CD4-positive, alpha-beta T cell treated with Interleukin-6 for 4 hours (primary cell): ENCODE measurements around the gene PIGO.

Source experiments
- DNase-seq: peaks from one replicate; pipeline ENCODE4 v3.0.0-alpha.2; 2020; ENCODE audit warnings: mixed read lengths

Gene PIGO

DNA sequence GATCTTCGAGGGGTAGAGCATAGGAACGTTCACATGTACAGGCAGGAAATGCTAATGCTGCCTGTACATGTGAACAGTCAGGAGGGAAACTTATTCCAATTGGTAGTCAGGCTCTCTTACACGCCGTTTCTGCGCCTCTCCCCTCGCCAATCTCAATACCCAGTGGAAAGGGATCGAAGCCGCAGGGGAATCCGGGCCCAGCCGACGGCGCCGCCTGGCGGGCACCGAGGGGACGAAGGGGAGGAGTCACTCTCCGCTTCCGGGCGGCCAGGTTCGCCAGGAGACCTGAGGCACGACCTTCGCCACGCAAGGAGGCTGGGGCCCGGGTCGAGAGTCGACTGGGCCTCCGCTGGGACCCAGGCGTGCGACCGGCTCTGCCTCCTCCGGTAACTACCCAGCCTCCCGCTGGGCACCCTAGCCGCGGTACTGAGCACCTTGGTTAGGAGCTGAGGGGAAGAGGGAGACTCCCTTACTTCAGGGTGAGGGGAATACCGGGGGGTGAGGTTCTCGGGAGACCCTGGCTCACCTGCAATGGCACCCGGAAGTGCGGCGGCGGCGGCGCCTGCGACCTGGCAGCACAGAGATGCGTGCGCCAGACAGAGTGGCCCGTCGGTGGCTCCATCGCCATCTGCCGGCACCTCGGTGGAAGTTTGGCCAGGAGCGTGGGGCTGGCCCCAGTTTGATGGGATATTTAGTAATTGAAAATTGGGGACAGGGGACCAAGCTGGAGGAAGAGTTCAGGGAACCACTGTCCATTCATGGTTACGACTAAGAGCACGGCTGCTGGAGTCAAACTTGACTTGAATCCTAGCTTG lies at the start of gene PIGO:
Gene PIGO, minus strand, starts transcription at position 557 of the 815 bp plus-strand sequence. CDS start 1,026 bp downstream, outside the sequence.
- peak; percentile 94 for DNase-seq

DNA sequence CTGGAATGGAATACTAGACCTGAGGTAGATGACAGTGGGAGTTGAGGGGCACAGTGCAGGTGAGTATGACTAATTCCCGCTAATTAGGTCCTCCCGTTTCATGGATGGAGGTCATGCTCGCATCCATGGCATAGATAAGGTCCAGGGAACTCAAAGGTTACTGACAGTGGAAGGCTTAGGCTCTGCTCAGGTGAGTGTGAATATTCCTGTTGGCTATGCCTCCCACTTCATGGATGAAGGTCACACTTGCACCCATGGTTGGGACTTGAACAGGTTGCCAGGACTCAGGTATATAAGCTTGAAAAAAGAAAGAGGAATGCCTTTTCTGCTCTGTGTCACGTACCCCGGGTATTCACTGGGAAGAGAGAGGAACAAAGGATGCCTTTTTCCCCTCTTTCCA lies 45.6 kb upstream of the PIGO start:
- DNase-seq, result no peak

DNA sequence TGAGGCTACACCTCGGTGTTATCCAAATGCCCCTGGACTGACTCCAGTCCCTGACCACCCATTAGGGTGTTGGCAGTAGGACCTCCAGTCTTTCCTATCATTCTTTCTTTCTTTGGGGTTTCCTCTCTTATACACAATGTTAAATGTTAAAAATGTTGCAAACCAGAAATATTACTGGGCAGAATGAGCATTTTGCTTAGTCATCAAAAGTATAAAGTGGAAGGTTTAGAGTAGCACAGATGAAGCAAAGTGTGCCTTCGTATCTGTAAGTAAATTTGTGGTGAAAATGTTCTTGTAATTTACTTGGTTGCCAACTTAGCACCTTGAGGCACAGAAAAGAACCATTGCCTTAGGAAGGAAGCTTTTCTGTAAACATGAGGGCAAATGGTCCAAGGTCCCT lies 43.7 kb upstream of the PIGO start:
- no peak for DNase-seq

DNA sequence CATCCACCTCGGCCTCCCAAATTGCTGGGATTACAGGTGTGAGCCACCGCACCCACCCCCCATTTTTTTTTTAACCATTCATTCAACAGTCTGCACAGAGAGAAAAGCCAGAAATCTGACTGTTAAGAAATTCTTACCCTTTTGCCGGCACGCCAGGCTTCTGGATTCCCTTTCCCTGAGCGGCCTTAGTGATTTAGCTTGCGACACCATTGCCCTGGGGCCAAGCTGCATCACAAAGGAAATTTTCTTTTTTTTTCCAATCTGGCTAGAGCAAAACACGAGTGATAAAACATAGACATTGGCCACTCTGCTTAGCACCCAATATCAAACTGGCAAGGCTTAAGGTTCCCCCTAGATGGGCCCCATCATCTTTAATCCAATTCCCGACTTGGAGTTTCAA lies 40.5 kb upstream of the PIGO start:
- no peak for DNase-seq

DNA sequence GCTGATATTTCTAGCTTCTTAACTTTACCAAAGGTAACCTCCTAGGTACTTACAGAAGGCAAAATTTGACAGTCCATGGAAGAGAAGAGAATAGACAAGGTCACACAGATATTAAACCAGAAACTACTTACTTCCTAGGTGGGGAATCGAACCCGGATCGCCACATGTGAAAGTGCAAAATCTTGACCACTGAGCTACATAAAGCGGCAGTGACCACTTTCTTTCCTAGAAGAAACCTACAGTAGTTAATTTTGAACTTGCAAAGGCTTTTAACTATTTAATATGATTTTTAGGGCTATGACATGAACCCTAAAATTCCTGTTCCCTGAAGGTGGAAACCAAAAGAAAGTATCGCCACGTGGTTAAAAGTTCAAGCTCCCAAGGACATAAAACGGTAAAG lies 39.6 kb upstream of the PIGO start:
- DNase-seq, result no peak

DNA sequence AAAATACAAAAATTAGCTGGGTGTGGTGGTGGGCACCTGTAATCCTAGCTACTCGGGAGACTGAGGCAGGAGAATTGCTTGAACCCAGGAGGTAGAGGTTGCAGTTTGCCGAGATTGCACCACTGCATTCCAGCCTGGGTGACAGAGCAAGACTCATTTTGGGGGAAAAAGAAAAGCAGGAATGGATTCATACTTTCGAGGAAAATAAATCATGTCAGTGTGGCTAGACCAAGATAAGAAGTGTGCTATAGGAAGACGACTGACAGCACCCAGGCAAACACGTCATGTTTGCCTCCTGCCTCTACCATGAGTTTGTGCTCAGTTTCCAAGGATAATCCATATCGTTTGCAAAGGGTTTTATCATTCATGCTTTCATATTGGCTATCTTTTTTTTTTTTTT lies 38.5 kb upstream of the PIGO start:
- no peak for DNase-seq

DNA sequence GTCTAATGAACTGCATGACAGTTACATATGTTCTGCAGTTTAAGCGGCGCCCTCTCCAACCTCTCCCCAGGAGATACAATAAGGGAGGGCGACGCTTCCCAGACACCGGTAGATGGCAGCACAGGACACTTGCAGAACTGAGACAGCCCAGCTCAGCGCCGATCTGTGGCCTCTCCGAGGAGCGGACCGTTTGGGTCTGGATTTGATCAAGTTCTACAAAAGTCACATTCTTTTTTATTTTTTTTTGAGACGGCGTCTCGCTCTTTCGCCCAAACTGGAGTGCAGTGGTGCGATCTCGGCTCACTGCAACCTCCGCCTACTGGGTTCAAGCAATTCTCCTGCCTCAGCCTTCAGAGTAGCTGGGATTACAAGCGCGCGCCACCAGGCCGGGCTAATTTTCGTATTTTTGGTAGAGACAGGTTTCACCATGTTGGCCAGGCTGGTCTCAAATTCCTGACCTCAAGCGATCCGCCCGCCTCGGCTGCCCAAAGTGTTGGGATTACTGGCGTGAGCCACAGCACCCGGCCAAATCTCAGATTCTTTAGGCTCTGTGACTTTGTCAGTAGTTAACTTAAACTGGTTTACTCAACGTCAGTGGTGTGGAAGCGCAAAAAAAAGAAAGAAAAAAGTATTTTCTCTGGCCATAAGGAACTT lies 20.6 kb upstream of the PIGO start:
- DNase-seq, result peak; percentile 93

DNA sequence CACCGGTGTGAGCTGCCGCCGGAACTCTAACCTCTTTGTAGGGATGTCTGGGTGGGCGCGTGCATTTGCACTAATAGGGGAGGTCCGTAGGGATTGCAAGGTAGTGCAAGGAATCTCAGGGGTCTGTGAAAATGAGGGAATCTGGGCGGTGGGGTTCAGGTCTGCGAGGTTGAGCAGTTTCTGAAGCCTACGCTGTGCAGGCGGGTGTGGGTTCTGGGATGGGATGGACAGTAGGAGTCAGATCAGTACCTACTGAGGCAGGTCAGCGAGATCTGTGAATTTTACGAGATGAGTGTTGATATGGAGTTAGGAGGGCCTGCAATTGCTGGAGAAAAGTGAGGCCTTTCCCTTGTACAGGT lies 20.1 kb upstream of the PIGO start:
- no peak for DNase-seq

DNA sequence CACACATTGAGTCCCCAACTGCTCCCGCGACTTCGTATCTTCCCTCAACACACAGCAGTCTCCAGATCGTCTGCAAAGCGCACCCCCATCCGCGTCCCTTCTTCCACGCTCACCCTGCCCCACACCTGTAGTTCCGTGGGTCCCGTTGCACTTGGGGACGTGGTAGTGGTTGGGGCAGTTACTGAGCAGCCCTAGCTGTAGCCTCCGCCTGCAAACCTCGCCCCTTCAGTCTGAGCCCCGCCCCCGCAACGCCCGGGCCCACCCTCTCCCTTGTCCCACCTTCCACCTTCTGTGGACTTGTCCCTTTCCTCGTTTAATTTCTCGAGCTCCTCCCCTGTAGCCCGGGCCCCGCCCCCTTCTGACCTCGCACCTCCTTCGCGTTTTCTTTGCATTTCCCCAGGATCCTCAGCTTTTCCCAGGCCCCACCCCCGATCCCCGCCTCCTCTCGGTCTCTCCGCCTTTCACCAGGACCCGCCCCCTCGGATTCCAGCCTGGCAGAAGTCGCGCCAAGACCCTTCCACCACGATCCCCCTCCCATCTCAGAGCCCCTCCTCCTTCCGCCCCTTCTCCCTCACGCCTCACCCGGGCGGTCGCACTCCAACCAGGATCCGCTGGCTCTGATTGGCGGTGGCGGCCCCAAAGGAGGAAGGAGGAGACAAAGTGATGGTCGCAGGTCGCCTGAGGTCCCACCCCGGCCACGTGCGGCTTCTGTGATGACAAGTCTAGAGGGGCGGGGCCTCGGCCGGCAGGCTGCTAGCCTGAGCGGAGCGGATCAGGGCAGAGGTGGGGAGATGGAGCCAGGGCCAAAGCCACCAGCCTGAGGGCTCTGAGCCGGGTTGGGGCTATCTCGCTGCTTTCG lies 19.5 kb upstream of the PIGO start, which contains the start of gene ATOSB:
Gene ATOSB, minus strand, starts transcription at position 183 of the 859 bp plus-strand sequence. CDS start 7,588 bp downstream, outside the sequence.
- peak; percentile 97 for DNase-seq

DNA sequence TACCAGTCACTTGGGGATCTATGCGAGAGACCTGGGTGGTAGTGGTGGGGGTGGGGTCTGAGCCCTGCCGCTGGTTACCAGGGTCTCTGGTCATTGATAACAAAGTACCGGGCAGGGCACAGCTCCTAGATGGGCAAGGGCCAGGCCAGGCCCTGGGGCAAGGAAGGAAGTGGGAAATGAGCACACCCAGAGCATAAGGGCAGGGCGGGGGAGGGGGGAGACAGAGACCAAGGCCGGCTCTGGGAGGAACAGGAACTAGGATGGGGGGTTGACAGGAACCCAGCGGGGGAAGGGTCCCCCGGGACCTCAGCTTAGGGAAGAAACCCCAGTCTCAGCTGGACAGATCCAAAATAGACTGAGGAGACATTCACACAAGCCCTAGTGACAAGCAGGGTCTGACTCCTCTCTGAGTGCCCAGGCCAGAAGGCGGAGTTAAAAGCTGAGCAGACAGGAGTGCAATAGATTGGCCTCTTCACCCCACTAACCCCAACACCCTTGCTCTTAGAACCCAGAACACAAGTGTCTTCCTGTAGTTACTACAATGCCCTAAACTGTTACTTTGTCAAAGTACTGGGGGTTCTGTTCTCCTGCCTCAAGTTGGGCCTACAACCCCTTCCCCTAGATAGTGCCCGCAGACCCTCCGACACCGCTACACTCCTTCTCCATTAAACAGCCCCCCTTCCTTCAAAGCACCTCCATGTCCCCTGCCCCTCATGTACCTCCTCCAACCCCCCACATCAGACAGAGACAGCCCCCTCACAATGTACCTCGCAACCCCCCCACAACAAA lies 18.6 kb upstream of the PIGO start:
- peak; percentile 45 for DNase-seq

DNA sequence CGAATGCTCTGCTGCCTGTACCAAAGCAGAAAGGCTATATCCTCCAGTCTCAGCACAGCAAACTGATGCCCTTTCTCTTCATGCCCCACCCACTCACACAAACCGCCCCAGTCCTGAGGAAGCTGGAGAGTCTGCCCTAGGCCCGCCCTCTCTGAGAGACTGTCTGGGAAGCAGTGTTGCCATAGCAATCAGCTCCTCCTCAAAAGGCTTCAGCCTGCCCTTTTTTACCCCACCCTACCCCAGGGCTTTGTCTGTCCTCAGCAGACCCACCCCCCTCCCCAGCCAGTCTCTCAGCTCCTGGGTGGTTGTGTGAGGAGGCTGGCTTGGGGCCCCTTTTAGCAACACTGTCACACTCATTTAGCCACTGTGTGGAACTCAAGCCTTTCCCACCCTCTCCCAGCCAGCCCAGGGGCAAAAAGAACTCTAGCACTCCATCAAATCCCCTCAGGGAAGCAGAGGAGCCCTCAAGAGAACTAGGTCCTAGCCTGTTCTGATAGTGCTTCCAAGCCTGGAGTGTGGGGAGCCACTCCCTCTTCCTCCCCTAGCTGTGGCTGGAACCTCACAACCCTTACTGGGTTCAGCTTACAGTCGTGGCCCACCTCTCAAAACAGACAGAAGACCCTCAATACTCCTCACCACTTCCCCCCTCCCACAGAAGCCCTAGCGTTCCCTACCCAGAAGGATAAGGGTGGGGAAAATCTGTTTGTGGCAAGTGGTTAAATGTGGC lies 17.9 kb upstream of the PIGO start:
- peak; percentile 86 for DNase-seq

DNA sequence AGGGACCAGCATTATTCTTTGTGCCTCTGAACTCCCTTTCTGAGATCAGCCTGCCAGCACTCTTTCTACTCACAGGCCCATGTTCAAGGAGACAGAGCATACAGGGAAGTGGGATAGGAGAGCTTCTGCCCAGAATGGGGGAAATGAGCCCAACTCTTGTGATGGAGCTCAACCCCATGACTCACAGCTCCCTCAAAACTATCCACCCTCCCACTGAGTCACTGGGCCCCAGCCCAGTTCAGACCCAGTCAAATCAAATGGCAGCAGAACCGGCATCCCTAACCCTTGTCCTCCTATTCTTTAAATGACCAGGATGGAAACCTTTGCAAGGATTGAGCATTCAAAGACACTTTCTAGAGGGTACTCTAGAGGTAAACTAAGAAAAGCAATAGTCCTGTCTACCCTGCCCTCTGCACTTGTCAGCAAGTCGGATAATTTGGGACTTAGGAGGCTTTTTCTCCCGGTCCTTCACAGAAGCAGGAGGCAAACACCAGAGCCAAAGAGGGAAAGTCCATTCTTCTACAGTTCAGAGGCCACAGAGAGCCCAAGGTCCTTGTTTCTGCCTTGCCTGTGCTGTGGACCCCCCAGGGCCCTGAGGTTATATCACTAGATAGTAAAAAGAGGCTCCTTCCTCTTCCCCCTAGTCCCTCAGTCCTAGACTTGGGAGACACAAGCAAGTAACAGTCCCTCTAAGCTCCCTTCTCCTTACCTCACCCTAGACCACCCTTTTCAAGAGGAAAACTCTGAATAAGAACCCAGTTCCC lies 16.0 kb upstream of the PIGO start:
- peak; percentile 42 for DNase-seq

DNA sequence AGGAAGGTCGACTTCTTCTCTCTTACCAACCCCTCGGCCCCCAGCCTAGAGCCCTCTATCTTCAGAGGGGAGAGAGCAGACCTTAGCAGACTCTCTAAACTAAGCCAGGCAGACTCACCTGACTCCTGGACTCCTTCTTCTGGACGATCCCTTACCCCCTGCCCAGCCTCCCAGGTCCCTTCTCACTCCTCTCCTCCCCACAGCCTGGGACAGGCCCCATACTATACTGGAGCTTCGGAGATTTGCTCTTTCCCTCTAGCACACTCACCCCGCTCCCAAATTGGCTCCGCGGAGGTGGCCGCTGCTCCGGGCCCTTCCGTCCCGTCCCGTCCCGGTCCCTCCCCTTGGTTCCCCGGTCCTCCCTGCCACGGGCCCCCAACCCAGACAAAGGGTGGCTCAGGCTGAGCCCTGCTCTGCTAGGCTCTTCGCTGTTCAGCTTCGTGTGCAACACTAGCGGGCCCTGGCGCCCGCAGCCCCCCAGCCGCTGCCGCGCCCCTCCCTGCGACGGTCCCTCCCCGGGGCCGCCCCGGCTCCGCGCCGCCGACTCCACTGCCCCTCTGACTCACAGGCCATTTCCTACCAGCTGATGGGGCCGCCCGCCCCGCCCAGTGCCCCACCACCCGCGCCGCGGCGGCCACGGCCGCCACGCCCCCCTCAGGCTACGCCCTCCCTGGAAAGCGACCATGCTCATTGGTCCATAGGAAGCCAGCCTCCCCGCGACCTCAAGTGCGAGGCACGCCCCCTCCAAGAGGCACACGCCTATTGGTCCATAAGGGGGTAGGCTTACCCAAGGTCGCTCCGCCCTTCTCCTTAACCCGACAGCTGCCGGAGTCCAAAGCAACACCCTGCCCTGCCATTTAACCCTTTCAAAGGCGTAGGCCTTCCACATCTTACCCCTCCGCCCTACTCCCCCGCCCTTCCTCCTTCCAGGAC lies 14.9 kb upstream of the PIGO start:
- DNase-seq, result peak; percentile 98

DNA sequence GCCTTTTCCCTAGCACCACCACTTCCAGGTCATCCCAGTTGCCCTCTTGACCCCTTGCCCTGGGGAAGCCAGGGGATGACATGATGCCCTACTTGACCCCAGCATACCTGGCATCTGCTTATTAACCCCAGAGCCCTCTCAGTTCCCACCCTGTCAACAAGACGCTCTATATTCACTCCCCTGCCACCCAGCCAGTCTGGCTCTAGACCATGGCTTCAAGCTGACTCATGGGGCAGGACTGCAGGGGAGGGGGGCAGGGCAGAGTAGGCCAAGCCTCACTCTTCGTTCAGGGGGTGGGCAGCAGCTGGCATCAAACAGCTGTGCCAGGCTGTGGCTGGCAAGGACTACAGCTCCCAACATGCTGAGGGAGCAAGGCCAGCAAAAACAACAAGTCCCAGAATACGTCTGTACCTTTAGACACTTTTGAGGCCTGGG lies 14.0 kb upstream of the PIGO start:
- no peak for DNase-seq

DNA sequence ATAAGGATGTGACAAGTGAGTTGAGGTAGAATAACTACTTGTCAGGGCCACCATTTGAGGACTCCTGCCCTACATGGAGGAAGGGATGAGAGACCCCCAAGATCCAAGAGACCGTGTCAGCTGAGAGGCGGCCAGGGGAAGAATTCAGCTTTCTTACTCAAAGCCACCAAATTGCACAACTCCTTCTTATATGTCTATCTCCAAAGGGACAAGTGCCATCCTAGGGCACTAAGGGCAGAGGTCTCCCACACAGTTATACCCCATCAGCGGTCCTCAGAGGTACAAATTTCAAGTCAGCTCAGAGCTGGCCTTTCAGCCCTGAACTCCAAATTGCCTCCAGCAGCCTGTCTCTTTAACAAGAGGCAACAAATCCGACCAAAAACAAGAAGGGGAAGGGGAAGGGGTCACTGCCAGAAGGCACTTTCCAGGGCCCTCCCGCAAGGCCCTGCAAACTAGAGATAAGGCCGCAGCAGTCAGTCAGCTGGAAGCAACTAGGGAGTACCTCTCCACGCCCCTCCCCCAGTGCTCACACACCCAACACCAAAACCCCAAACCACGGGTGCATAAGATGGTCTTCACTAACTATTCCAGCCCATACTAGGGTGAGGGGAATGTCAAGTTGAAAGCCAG lies 12.7 kb upstream of the PIGO start:
- no peak for DNase-seq

DNA sequence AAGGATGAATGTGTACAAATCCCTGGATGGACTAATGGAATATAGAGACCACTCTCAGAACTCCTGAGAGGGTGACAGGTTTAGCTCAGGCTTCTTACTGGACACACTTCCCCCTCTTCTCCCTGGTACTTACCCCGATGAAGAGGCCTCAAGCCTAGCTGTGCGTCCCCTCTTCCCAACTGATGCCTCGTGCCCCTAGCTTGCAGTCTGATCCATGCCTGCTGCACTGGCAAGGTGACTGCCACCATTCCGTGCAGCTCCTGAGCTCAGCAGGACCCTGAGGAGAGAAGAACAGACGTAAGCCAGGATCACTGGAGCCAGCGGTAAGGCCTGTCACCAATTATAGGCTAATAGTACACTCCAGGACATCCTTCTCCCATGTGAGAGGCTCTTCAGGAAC lies 12.1 kb upstream of the PIGO start:
- no peak for DNase-seq

DNA sequence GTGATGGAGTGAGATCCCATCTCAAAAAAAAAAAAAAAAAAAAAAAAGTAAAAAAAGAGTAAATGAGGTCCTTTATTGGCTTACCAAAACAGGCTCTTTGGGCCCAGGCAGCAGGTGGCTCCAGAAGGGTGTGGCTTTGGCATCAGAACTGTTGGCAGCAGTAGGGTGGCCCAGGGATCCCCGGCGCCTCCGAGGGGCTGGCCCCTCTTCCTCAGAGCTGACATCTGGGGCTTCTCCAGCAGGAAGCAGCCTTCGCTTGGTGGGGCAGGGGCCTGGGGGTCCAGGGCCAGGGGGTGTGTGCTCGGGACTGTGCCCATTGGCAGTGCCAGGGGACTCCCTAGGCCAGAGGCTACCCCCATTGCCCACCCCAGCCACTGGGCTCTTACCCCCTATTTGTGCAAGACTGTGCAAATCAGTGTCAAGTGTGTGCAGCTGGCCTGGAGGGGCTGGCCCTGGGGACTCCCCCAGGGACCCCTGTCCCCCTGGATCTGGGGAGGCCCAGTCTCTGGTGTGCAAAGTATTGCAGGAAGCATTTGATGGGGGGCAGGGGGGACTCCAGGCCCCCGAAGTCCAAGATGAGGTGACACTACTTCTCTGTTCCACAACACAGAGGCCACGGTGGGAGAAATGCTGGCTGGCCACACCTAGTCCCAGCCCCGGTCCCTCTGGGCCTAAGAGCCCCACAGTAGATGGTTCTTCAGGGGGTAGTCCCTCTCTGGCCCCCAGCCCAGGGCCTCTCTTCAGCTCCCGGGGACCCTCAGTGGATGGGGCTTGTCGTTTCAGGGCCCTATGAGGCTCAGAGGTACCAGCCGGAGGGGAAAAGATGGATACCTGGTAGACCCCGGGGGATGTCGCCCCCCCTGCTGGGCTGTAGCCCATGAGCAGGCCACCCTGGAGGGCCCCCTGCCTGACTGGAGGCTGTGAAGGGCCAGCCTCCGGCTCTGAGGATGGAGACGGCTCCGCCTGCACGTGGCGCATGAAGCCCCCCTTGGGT lies 11.2 kb upstream of the PIGO start:
- no peak for DNase-seq

DNA sequence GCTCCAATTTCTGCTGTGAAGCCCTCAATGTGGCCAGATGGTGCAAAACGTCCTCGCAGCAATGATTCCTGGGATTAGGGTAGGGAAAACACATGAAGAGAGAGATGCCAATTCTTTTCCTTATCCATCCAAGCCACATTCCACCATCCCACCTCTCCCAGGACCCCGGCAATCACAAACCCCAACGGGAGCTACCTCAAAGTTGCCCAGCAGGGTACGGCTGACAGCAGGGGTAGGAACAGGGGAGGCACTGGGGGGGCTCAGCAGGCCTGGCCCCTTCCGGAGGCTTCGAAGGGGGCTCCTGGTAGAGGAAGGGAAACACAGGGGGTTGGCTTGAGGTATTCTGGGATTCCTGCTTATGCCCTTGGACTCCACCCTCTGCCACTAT lies 9.9 kb upstream of the PIGO start:
- DNase-seq, result no peak
